Stimulated activated CD8-positive, alpha-beta memory T cell treated with anti-CD3 and anti-CD28 coated beads, Interleukin-4, amount 100 ng/mL, for 48 hours (primary cell): ENCODE results near the gene REXO2.

ENCODE experiments used
- DNase-seq: peaks from one replicate; pipeline ENCODE4 v3.0.0-alpha.2; 2020

REXO2 gene

GRCh38 chr11:114440971-114441763 lies 1.9 kb downstream of the REXO2 start:
- DNase-seq = no peak

GRCh38 chr11:114441921-114442320 lies 2.7 kb downstream of the REXO2 start:
- no peak for DNase-seq

- DNase-seq = no peak
These were observed 3.3 kb downstream of the REXO2 start for GRCh38 chr11:114442536-114442935.

- no peak for DNase-seq
These were observed 8.2 kb downstream of the REXO2 start for GRCh38 chr11:114447444-114447843.

GRCh38 chr11:114447892-114448291 lies 8.6 kb downstream of the REXO2 start:
- DNase-seq = no peak

- DNase-seq = no peak
These were observed 9.6 kb downstream of the REXO2 start for GRCh38 chr11:114448749-114449482.

- DNase-seq = no peak
These were observed 10.6 kb downstream of the REXO2 start for GRCh38 chr11:114449845-114450244.

GRCh38 chr11:114452399-114452798 lies 13.1 kb downstream of the REXO2 start:
- DNase-seq = no peak

GRCh38 chr11:114463999-114464398 lies 24.7 kb downstream of the REXO2 start:
- no peak for DNase-seq

- no peak for DNase-seq
These were observed 27.5 kb downstream of the REXO2 start for GRCh38 chr11:114466742-114467141.

GRCh38 chr11:114472661-114473060 lies 33.4 kb downstream of the REXO2 start:
- DNase-seq = no peak

GRCh38 chr11:114478001-114478410 lies 38.7 kb downstream of the REXO2 start:
- DNase-seq = no peak

- no peak for DNase-seq
These were observed 39.5 kb downstream of the REXO2 start for GRCh38 chr11:114478768-114479167.

- DNase-seq = no peak
These were observed 40.1 kb downstream of the REXO2 start for GRCh38 chr11:114479331-114479730.

GRCh38 chr11:114482114-114482513 lies 42.8 kb downstream of the REXO2 start:
- DNase-seq = no peak

GRCh38 chr11:114483929-114484328 lies 44.7 kb downstream of the REXO2 start:
- no peak for DNase-seq

GRCh38 chr11:114496915-114497314 lies 57.6 kb downstream of the REXO2 start:
- DNase-seq = no peak

- DNase-seq = no peak
These were observed 60.5 kb downstream of the REXO2 start for GRCh38 chr11:114499756-114500155.
